Panc1 (cell line): ENCODE measurements around the gene NDUFB11. TPM values are rescaled to one million over a fixed set of nuclear protein-coding genes. Genes with fewer than 3 reads are reported as not detected.

ENCODE experiments used
- ATAC-seq: fragments of 200-7000 bp; cut with Tn5 transposase; 2 replicates; pipeline ENCODE4 v1.9.1; 2020; ENCODE audit warnings: mild to moderate bottlenecking, moderate library complexity
- BruUV-seq: library from RNA; stranded (reverse); fragments of 400-500 nt; replicated peaks from 2 replicates; lab custom pipeline; 2021; lab: Mats Ljungman, UMichigan
- CTCF ChIA-PET: fragments of 300-600 bp; sonication (Branson Sonifier 250); formaldehyde crosslinking; loops from one replicate; lab custom pipeline; 2022; ENCODE audit warnings: antibody characterized with exemption; lab: Charles Lee
- POLR2A ChIA-PET: fragments of 300-600 bp; sonication (Branson Sonifier 250); formaldehyde crosslinking; loops from one replicate; lab custom pipeline; 2022; ENCODE audit warnings: antibody characterized with exemption; lab: Charles Lee
- DNase-seq: peaks from one replicate; pipeline ENCODE4 v3.0.0-alpha.2; 2010; ENCODE audit warnings: low read depth, low spot score
- H3K27ac ChIP-seq: 2 replicates; pipeline ENCODE4 v1.5.1; 2011; ENCODE audit warnings: mild to moderate bottlenecking, low read length, inconsistent platforms
- H3K27me3 ChIP-seq: fragments of 200-500 bp; sonication (Bioruptor generic); 2 replicates; pipeline ENCODE4 v1.6.0; 2014; ENCODE audit warnings: low read length, inconsistent platforms; ENCODE audit not compliant: control insufficient read depth, insufficient read depth
- H3K36me3 ChIP-seq: fragments of 200-500 bp; sonication (Bioruptor generic); 2 replicates; pipeline ENCODE4 v1.5.1; 2014; ENCODE audit warnings: inconsistent platforms, mild to moderate bottlenecking, low read length, moderate library complexity; ENCODE audit not compliant: control insufficient read depth, insufficient read depth
- H3K4me1 ChIP-seq: 2 replicates; pipeline ENCODE4 v1.5.1; 2011; ENCODE audit warnings: inconsistent platforms, mild to moderate bottlenecking, low read length, moderate library complexity; ENCODE audit not compliant: control insufficient read depth, insufficient read depth
- H3K4me3 ChIP-seq, 2 experiments: 2 replicates each; pipeline ENCODE4 v1.5.1; 2011 to 2012; ENCODE audit warnings: low read depth in 2 of 2, low read length in 2 of 2, mild to moderate bottlenecking in 2 of 2, inconsistent platforms in 1 of 2, moderate library complexity in 1 of 2
- H3K9me3 ChIP-seq: fragments of 200-500 bp; sonication (Bioruptor generic); 2 replicates; pipeline ENCODE4 v1.5.1; 2014; ENCODE audit warnings: low read depth, mild to moderate bottlenecking, inconsistent platforms, low read length, moderate library complexity; ENCODE audit not compliant: control insufficient read depth, insufficient read depth
- CTCF ChIP-seq: fragments of 450-650 bp; IDR thresholded peaks from 2 replicates; pipeline ENCODE4 v1.5.1; 2017; ENCODE audit warnings: mild to moderate bottlenecking
- POLR2AphosphoS5 ChIP-seq: IDR thresholded peaks from 2 replicates; pipeline ENCODE4 v1.6.1; 2012; ENCODE audit warnings: mild to moderate bottlenecking, low read depth, low read length, moderate library complexity
- REST ChIP-seq, 2 experiments: IDR thresholded peaks; 2 replicates each; pipeline ENCODE4 v1.6.1; 2011 to 2012; ENCODE audit warnings: low read depth in 2 of 2, control low read depth in 1 of 2, low read length in 1 of 2, mild to moderate bottlenecking in 1 of 2, moderate library complexity in 1 of 2; ENCODE audit not compliant: insufficient read depth in 1 of 2
- SIN3A ChIP-seq: IDR thresholded peaks from 2 replicates; pipeline ENCODE4 v1.6.1; 2012; ENCODE audit warnings: low read depth, mild to moderate bottlenecking, low read length, moderate library complexity, borderline replicate concordance; ENCODE audit not compliant: insufficient read depth
- TCF7L2 ChIP-seq: IDR thresholded peaks from 2 replicates; pipeline ENCODE4 v1.6.1; 2011; ENCODE audit warnings: mild to moderate bottlenecking, low read depth, low read length, inconsistent platforms
- in situ Hi-C: cut with HindIII; loops from 2 replicates; pipeline ENCODE4 v1.10.0; 2016; ENCODE audit warnings: low sequenced_read_pairs, low pct_unique_long_range_greater_than_20kb
- intact Hi-C: fragments of 100-400 bp; cut with micrococcal nuclease; formaldehyde crosslinking; loops from one replicate; pipeline ENCODE4 v1.10.0; 2022; ENCODE audit not compliant: unreplicated experiment
- total RNA-seq: library from RNA; stranded (reverse); gene quantifications from one replicate; pipeline ENCODE4 v1.2.1, GENCODE V29; 2021; ENCODE audit not compliant: unreplicated experiment

NDUFB11 gene
- total RNA-seq, 1 experiment from 2014 or later, result 109 TPM

DNA sequence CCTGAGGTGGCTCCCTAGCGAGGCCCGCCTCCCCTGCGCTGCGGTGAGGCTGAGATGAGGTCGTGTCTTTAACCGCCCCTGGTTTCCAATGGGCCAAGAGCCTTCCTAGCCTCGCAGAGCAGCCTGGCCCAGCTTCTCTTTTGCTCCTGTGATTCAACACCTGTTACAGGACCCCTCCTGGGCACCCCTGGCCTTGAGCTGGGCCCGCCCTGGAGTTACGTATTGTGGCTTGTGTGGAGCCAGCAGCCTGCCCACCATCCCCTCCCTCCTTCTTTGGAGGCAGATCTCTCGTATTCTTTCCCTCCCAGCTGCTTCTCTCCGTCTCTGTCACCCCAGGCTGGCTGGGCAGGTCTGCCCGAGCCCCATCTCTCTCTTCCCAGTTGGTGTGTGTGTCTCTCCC, 29.9 kb upstream of the NDUFB11 start:
- Histone ChIP-seq H3K27ac (no peak overlapping the region), H3K9me3 (no peaks in the 10 kb centered on the region), H3K36me3 (peaks cover 5% of the 10 kb centered on the region), H3K4me1 (no peaks in the 10 kb centered on the region), H3K27me3 (no peaks in the 10 kb centered on the region), H3K4me3 (no peak overlapping the region)
- DNase-seq (no peak), ATAC-seq (no peak)
- TF ChIP-seq TCF7L2 (no peak), CTCF (no peak), REST (IDR thresholded peaks at IDR 0.05; ENCODE audit: insufficient read depth in 1 of 2, low read depth in 2 of 2, low read length in 1 of 2) (no peak), SIN3A (no peak), POLR2AphosphoS5 (no peak)
- in situ Hi-C loops, result no loop called here
- CTCF ChIA-PET, result no interaction called here
- intact Hi-C loops, result no loop called here
- POLR2A ChIA-PET, result no interaction called here
- BruUV-seq, result no TSS peak

GRCh38 chrX:47172971-47173792, 28.7 kb upstream of the NDUFB11 start:
- no TSS peak for BruUV-seq

More at GRCh38 chrX:47172971-47173792, 28.7 kb upstream of the NDUFB11 start:
- no peak for DNase-seq
- CTCF ChIA-PET, result no interaction called here
- in situ Hi-C loops, result no loop called here
- Histone ChIP-seq H3K9me3 (no peaks in the 10 kb centered on the region), H3K4me1 (no peaks in the 10 kb centered on the region), H3K27ac (no peak overlapping the region), H3K4me3 (no peak overlapping the region), H3K36me3 (peaks cover 5% of the 10 kb centered on the region), H3K27me3 (no peaks in the 10 kb centered on the region)
- ATAC-seq, result no peak
- TF ChIP-seq TCF7L2 (no peak), POLR2AphosphoS5 (no peak), SIN3A (no peak), REST (IDR thresholded peaks at IDR 0.05; ENCODE audit: insufficient read depth in 1 of 2, low read depth in 2 of 2, low read length in 1 of 2) (no peak), CTCF (no peak)
- intact Hi-C loops, result no loop called here
- POLR2A ChIA-PET, result no interaction called here
